A549 (cell line): ENCODE measurements around the gene SH3BGRL2.

Experiments
- CHD2 ChIP-seq: fragments of 150-350 bp; IDR thresholded peaks from 2 replicates; pipeline ENCODE4 v1.6.1; 2014; ENCODE audit warnings: low read length; ENCODE audit not compliant: partially characterized antibody
- KDM1A ChIP-seq: fragments of 200-600 bp; sonication (generic); IDR thresholded peaks from 2 replicates; pipeline ENCODE4 v1.6.1; 2016; ENCODE audit warnings: low read depth, mild to moderate bottlenecking
- KDM5A ChIP-seq: fragments of 200-600 bp; sonication (generic); IDR thresholded peaks from 2 replicates; pipeline ENCODE4 v1.6.1; 2016; ENCODE audit warnings: antibody characterized with exemption, mild to moderate bottlenecking
- MAZ ChIP-seq: fragments of 150-350 bp; IDR thresholded peaks from 2 replicates; pipeline ENCODE4 v1.6.1; 2014; ENCODE audit warnings: antibody characterized with exemption, low read depth, low read length, borderline replicate concordance
- POLR2A ChIP-seq: IDR thresholded peaks from 2 replicates; pipeline ENCODE4 v1.6.1; 2012; ENCODE audit warnings: mild to moderate bottlenecking, low read length
- RARB ChIP-seq: fragments of 250-450 bp; sonication (Bioruptor Pico); IDR thresholded peaks from 2 replicates; pipeline ENCODE4 v1.8.0; 2021; ENCODE audit warnings: mild to moderate bottlenecking, moderate library complexity
- RNF2 ChIP-seq: fragments of 200-600 bp; sonication (generic); IDR thresholded peaks from 2 replicates; pipeline ENCODE4 v1.6.1; 2016; ENCODE audit warnings: low read depth, mild to moderate bottlenecking, antibody characterized with exemption, moderate library complexity, borderline replicate concordance
- SMC3 ChIP-seq: fragments of >200 bp; sonication (Bioruptor Twin); formaldehyde crosslinking; IDR thresholded peaks from 3 replicates; pipeline ENCODE4 v1.6.1; 2018; ENCODE audit warnings: inconsistent platforms
- TF ChIP-seq, protein P1 (sequence below): fragments of 200-600 bp; sonication (generic); IDR thresholded peaks from 2 replicates; pipeline ENCODE4 v1.6.1; 2016; ENCODE audit warnings: antibody characterized with exemption, mild to moderate bottlenecking, moderate library complexity
- TF ChIP-seq, protein P2 (sequence below): fragments of >200 bp; sonication (Bioruptor Twin); formaldehyde crosslinking; IDR thresholded peaks from 3 replicates; pipeline ENCODE4 v1.6.1; 2016
- TF ChIP-seq, protein P3 (sequence below): fragments of >200 bp; sonication (Bioruptor Twin); formaldehyde crosslinking; IDR thresholded peaks from 3 replicates; pipeline ENCODE4 v1.5.1; 2016
- TF ChIP-seq, protein P4 (sequence below): fragments of 450-650 bp; IDR thresholded peaks from 2 replicates; pipeline ENCODE4 v1.6.1; 2014; ENCODE audit warnings: antibody characterized with exemption

DNA sequence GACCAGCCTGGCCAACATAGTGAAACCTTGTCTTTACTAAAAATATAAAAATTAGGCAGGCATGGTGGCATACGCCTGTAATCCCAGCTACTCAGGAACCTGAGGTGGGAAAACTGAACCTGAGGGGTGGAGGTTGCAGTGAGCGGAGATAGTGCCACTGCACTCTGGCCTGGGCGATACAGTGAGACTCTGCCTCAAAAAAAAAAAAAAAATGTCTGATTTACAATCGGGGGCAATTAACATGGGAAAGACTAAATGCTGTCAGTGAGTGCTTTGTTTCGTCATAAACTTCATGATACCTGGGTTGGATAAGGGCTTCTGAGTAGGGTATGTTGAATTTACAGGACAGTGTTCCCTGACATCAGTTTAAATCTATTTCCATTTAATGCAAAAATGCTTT is 8.0 kb upstream of the SH3BGRL2 start:
- TF ChIP-seq CHD2: no peak
- TF ChIP-seq POLR2A: no peak
- no peak for TF ChIP-seq KDM5A
- TF ChIP-seq, protein P1, sequence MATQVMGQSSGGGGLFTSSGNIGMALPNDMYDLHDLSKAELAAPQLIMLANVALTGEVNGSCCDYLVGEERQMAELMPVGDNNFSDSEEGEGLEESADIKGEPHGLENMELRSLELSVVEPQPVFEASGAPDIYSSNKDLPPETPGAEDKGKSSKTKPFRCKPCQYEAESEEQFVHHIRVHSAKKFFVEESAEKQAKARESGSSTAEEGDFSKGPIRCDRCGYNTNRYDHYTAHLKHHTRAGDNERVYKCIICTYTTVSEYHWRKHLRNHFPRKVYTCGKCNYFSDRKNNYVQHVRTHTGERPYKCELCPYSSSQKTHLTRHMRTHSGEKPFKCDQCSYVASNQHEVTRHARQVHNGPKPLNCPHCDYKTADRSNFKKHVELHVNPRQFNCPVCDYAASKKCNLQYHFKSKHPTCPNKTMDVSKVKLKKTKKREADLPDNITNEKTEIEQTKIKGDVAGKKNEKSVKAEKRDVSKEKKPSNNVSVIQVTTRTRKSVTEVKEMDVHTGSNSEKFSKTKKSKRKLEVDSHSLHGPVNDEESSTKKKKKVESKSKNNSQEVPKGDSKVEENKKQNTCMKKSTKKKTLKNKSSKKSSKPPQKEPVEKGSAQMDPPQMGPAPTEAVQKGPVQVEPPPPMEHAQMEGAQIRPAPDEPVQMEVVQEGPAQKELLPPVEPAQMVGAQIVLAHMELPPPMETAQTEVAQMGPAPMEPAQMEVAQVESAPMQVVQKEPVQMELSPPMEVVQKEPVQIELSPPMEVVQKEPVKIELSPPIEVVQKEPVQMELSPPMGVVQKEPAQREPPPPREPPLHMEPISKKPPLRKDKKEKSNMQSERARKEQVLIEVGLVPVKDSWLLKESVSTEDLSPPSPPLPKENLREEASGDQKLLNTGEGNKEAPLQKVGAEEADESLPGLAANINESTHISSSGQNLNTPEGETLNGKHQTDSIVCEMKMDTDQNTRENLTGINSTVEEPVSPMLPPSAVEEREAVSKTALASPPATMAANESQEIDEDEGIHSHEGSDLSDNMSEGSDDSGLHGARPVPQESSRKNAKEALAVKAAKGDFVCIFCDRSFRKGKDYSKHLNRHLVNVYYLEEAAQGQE: no peak
- TF ChIP-seq, protein P2, sequence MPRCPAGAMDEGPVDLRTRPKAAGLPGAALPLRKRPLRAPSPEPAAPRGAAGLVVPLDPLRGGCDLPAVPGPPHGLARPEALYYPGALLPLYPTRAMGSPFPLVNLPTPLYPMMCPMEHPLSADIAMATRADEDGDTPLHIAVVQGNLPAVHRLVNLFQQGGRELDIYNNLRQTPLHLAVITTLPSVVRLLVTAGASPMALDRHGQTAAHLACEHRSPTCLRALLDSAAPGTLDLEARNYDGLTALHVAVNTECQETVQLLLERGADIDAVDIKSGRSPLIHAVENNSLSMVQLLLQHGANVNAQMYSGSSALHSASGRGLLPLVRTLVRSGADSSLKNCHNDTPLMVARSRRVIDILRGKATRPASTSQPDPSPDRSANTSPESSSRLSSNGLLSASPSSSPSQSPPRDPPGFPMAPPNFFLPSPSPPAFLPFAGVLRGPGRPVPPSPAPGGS: no peak
- no peak for TF ChIP-seq KDM1A
- TF ChIP-seq, protein P3, sequence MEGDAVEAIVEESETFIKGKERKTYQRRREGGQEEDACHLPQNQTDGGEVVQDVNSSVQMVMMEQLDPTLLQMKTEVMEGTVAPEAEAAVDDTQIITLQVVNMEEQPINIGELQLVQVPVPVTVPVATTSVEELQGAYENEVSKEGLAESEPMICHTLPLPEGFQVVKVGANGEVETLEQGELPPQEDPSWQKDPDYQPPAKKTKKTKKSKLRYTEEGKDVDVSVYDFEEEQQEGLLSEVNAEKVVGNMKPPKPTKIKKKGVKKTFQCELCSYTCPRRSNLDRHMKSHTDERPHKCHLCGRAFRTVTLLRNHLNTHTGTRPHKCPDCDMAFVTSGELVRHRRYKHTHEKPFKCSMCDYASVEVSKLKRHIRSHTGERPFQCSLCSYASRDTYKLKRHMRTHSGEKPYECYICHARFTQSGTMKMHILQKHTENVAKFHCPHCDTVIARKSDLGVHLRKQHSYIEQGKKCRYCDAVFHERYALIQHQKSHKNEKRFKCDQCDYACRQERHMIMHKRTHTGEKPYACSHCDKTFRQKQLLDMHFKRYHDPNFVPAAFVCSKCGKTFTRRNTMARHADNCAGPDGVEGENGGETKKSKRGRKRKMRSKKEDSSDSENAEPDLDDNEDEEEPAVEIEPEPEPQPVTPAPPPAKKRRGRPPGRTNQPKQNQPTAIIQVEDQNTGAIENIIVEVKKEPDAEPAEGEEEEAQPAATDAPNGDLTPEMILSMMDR: no peak
- no peak for TF ChIP-seq MAZ
- TF ChIP-seq SMC3: no peak
- TF ChIP-seq, protein P4, sequence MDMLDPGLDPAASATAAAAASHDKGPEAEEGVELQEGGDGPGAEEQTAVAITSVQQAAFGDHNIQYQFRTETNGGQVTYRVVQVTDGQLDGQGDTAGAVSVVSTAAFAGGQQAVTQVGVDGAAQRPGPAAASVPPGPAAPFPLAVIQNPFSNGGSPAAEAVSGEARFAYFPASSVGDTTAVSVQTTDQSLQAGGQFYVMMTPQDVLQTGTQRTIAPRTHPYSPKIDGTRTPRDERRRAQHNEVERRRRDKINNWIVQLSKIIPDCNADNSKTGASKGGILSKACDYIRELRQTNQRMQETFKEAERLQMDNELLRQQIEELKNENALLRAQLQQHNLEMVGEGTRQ: no peak
- no peak for TF ChIP-seq RARB
- TF ChIP-seq RNF2: no peak
